ELR (cell line): ENCODE results near the gene PDS5A.
"Not testable (repeated sequence)": the region's sequence is repeated elsewhere in the genome, so short reads cannot be mapped to it uniquely, and the experiment has no call there.

Source experiments
- DNase-seq: peaks from one replicate; pipeline ENCODE4 v3.0.0-alpha.2; 2015; ENCODE audit warnings: low read depth

The PDS5A gene

GRCh38 chr4:39961311-39961877, 16.3 kb downstream of the PDS5A start:
- no peak for DNase-seq

GRCh38 chr4:39950861-39951481, 26.7 kb downstream of the PDS5A start:
- DNase-seq = no peak

- no peak for DNase-seq
These were observed 29.7 kb downstream of the PDS5A start for GRCh38 chr4:39947963-39948362.

GRCh38 chr4:39947417-39947816, 30.3 kb downstream of the PDS5A start:
- DNase-seq = no peak

GRCh38 chr4:39944245-39944644, 33.5 kb downstream of the PDS5A start:
- DNase-seq = not testable (repeated sequence)

GRCh38 chr4:39942507-39942906, 35.2 kb downstream of the PDS5A start:
- DNase-seq = no peak

GRCh38 chr4:39941682-39942217, 36.0 kb downstream of the PDS5A start:
- no peak for DNase-seq

GRCh38 chr4:39937683-39938268, 39.9 kb downstream of the PDS5A start:
- DNase-seq = no peak

- no peak for DNase-seq
These were observed 40.9 kb downstream of the PDS5A start for GRCh38 chr4:39936565-39937418.

- DNase-seq = no peak
These were observed 43.8 kb downstream of the PDS5A start for GRCh38 chr4:39933671-39934590.

GRCh38 chr4:39932776-39933402, 44.8 kb downstream of the PDS5A start:
- no peak for DNase-seq

- no peak for DNase-seq
These were observed 46.2 kb downstream of the PDS5A start for GRCh38 chr4:39931441-39931901.

- DNase-seq = no peak
These were observed 49.2 kb downstream of the PDS5A start for GRCh38 chr4:39928538-39928937.

- DNase-seq = no peak
These were observed 53.7 kb downstream of the PDS5A start for GRCh38 chr4:39924014-39924413.

GRCh38 chr4:39922399-39922798, 55.3 kb downstream of the PDS5A start:
- DNase-seq = no peak

- no peak for DNase-seq
These were observed 64.2 kb downstream of the PDS5A start for GRCh38 chr4:39913471-39913870.

GRCh38 chr4:39910064-39910463, 67.6 kb downstream of the PDS5A start:
- no peak for DNase-seq

- DNase-seq = peak; percentile 36
These were observed 69.4 kb downstream of the PDS5A start for GRCh38 chr4:39908284-39908683.

- no peak for DNase-seq
These were observed 72.1 kb downstream of the PDS5A start for GRCh38 chr4:39905656-39906055.

GRCh38 chr4:39905019-39905418, 72.7 kb downstream of the PDS5A start:
- not testable (repeated sequence) for DNase-seq

GRCh38 chr4:39900966-39901365, 76.7 kb downstream of the PDS5A start:
- peak; percentile 41 for DNase-seq
